ENCODE results near the gene GNL1.

GNL1 gene

DNA sequence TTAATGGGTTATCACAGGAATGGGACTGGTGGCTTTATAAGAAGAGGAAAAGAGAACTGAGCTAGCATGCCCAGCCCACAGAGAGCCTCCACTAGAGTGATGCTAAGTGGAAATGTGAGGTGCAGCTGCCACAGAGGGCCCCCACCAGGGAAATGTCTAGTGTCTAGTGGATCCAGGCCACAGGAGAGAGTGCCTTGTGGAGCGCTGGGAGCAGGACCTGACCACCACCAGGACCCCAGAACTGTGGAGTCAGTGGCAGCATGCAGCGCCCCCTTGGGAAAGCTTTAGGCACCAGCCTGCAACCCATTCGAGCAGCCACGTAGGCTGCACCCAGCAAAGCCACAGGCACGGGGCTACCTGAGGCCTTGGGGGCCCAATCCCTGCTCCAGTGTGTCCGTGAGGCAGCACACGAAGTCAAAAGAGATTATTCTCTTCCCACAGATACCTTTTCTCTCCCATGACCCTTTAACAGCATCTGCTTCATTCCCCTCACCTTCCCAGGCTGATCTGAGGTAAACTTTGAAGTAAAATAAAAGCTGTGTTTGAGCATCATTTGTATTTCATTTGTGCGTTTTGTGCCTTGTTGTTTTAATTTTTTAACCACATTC lies 62.5 kb downstream of the GNL1 start:
- no peak for DNase-seq

DNA sequence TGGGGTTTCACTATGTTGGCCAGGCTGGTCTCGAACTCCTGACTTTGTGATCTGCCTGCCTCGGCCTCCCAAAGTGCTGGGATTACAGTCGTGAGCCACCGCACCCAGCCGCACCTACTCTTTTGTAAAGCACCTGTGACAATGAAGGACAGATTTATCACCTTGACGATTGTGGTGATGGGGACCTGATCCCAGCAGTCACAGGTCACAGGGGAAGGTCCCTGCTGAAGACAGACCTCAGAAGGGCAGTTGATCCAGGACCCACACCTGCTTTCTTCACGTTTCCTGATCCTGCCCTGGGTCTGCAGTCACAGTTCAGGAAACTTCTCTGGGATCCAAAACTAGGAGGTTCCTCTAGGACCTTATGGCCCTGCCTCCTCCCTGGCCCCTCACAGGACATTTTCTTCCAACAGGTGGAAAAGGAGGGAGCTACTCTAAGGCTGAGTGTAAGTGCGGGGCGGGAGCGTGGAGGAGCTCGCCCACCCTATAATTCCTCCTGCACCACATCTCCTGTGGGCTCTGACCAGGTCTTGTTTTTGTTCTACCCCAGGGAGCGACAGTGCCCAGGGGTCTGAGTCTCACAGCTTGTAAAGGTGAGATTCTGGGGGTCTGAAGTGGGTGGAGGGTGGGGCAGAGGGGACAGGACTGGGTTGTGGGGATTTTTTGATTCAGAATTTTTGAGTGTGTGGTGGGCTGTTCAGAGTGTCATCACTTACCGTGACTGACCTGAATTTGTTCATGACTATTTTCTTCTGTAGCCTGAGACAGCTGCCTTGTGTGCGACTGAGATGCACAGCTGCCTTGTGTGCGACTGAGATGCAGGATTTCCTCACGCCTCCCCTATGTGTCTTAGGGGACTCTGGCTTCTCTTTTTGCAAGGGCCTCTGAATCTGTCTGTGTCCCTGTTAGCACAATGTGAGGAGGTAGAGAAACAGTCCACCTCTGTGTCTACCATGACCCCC lies 64.0 kb downstream of the GNL1 start:
- DNase-seq, result no peak
